Limb (tissue), 2 donors: ENCODE results near the gene RAB8B.

Experiments
- DNase-seq, 2 donors: peaks; one replicate each; pipeline ENCODE4 v3.0.0-alpha.2; 2016; ENCODE audit errors: extremely low spot score in 2 of 2

RAB8B gene

GRCh38 chr15:63308947-63309346 is 119.5 kb downstream of the RAB8B start:
- no peak for DNase-seq

- no peak for DNase-seq
Observed at GRCh38 chr15:63310646-63311045, 121.2 kb downstream of the RAB8B start.

GRCh38 chr15:63312286-63312685 is 122.9 kb downstream of the RAB8B start:
- no peak for DNase-seq

GRCh38 chr15:63313825-63314224 is 124.4 kb downstream of the RAB8B start:
- no peak for DNase-seq

GRCh38 chr15:63314409-63314808 is 125.0 kb downstream of the RAB8B start:
- DNase-seq, result no peak
